K562 (cell line): Measurements from ENCODE around the gene DCP1B. TPM values are rescaled to one million over a fixed set of nuclear protein-coding genes. Genes with fewer than 3 reads are reported as not detected.

Experiments used
- ATAC-seq: fragments of 200-7000 bp; cut with Tn5 transposase; 3 replicates; pipeline ENCODE4 v1.9.1; 2020; ENCODE audit warnings: moderate library complexity
- BruUV-seq: library from RNA; stranded (reverse); fragments of 400-500 nt; replicated peaks from 2 replicates; lab custom pipeline; 2021; lab: Mats Ljungman, UMichigan
- CTCF ChIA-PET: fragments of 300-600 bp; formaldehyde crosslinking; extraction: SDS; loops from one replicate; lab custom pipeline; 2021; ENCODE audit warnings: low intra/inter-chr PET ratio; lab: Yijun Ruan, JAX
- POLR2A ChIA-PET: fragments of 300-600, 350-650 bp; sonication (Branson Sonifier 250); formaldehyde crosslinking; extraction: SDS; loops from one replicate; lab custom pipeline; 2021; ENCODE audit warnings: antibody characterized with exemption, inconsistent platforms; lab: Yijun Ruan, JAX
- DNase-seq, 4 experiments: peaks; one replicate each; pipeline versions ENCODE4 v3.0.0 to v3.0.0-alpha.2; 2011 to 2018; ENCODE audit warnings: low spot score in 3 of 4, mixed read lengths in 3 of 4; ENCODE audit errors: extremely low read depth in 1 of 4
- FAIRE-seq: peaks from 2 replicates; lab custom pipeline; 2011; peaks lifted over from hg19 to GRCh38; lab: Jason Lieb, UNC
- H2AFZ ChIP-seq: 2 replicates; pipeline ENCODE4 v1.6.0; 2011; ENCODE audit warnings: low read depth, low read length, control low read depth, inconsistent platforms
- H3K27ac ChIP-seq: fragments of 200-600 bp; 3 replicates; pipeline ENCODE4 v1.8.0; 2011; ENCODE audit warnings: low read depth, mild to moderate bottlenecking, control low read depth, inconsistent platforms, low read length, moderate library complexity, mixed read lengths; ENCODE audit errors: extremely low read depth
- H3K27me3 ChIP-seq, 2 experiments: fragments of 300-600 bp in 1 of 2; 2 replicates in 1 of 2; 3 replicates in 1 of 2; pipeline versions ENCODE4 v1.6.0 to v1.8.0; 2011; ENCODE audit warnings: inconsistent platforms in 2 of 2, low read length in 2 of 2, mild to moderate bottlenecking in 1 of 2, mixed read lengths in 1 of 2, moderate library complexity in 1 of 2; ENCODE audit not compliant: control insufficient read depth in 2 of 2, insufficient read depth in 2 of 2
- H3K36me3 ChIP-seq: fragments of 300-600 bp; 3 replicates; pipeline ENCODE4 v1.8.0; 2011; ENCODE audit warnings: mild to moderate bottlenecking, low read length, inconsistent platforms; ENCODE audit not compliant: control insufficient read depth, insufficient read depth
- H3K4me1 ChIP-seq, 2 experiments: fragments of 200-600 bp in 1 of 2; replicated peaks in 1 of 2; 2 replicates in 1 of 2; 3 replicates in 1 of 2; pipeline versions ENCODE4 v1.5.1 to v1.8.0; 2011; ENCODE audit warnings: inconsistent platforms in 2 of 2, low read length in 2 of 2, mild to moderate bottlenecking in 1 of 2, mixed read lengths in 1 of 2, moderate library complexity in 1 of 2; ENCODE audit not compliant: control insufficient read depth in 2 of 2, insufficient read depth in 2 of 2
- H3K4me2 ChIP-seq: 2 replicates; pipeline ENCODE4 v1.6.1; 2011; ENCODE audit warnings: low read length, control low read depth, inconsistent platforms, mixed read lengths; ENCODE audit not compliant: insufficient read depth
- H3K4me3 ChIP-seq: fragments of 200-600 bp; sonication (generic), shearing (Covaris generic); 2 replicates; pipeline ENCODE4 v1.5.1; 2016; ENCODE audit warnings: control low read depth, inconsistent platforms
- H3K79me2 ChIP-seq: fragments of 200-600 bp; 3 replicates; pipeline ENCODE4 v1.8.0; 2011; ENCODE audit warnings: low read length, inconsistent platforms; ENCODE audit not compliant: control insufficient read depth, insufficient read depth
- H3K9ac ChIP-seq, 2 experiments: 2 replicates each; pipeline versions ENCODE4 v1.6.0 to v1.6.1; 2011; ENCODE audit warnings: low read depth in 2 of 2, low read length in 2 of 2, control low read depth in 1 of 2, inconsistent platforms in 1 of 2, mild to moderate bottlenecking in 1 of 2, mixed read lengths in 1 of 2; ENCODE audit not compliant: insufficient read depth in 1 of 2
- H3K9me1 ChIP-seq: one replicate; pipeline ENCODE4 v1.6.0; 2011; ENCODE audit warnings: inconsistent platforms, mild to moderate bottlenecking, low read length, moderate library complexity; ENCODE audit not compliant: control insufficient read depth, insufficient read depth
- H3K9me3 ChIP-seq: replicated peaks from 2 replicates; pipeline ENCODE4 v1.5.1; 2011; ENCODE audit warnings: low read depth, low read length, inconsistent platforms; ENCODE audit not compliant: control insufficient read depth, insufficient read depth
- H4K20me1 ChIP-seq: replicated peaks from 2 replicates; pipeline ENCODE4 v1.6.1; 2011; ENCODE audit warnings: low read length, inconsistent platforms, mixed read lengths; ENCODE audit not compliant: control insufficient read depth, insufficient read depth
- ARNT ChIP-seq, 2 experiments: fragments of 450-650 bp; IDR thresholded peaks; 2 replicates each; pipeline ENCODE4 v1.6.1; 2016; ENCODE audit warnings: mild to moderate bottlenecking in 1 of 2
- CBX5 ChIP-seq: IDR thresholded peaks from 2 replicates; pipeline ENCODE4 v1.6.1; 2014; ENCODE audit warnings: low read depth, borderline replicate concordance
- E2F5 ChIP-seq: sonication (generic); formaldehyde crosslinking; IDR thresholded peaks from 2 replicates; pipeline ENCODE4 v1.8.0; 2022; ENCODE audit warnings: mild to moderate bottlenecking, missing genetic modification reagents
- IRF9 ChIP-seq: fragments of 450-650 bp; IDR thresholded peaks from 2 replicates; pipeline ENCODE4 v1.6.1; 2016; ENCODE audit warnings: missing biosample characterization, missing genetic modification characterization
- NR3C1 ChIP-seq: sonication (generic); formaldehyde crosslinking; IDR thresholded peaks from 2 replicates; pipeline ENCODE4 v1.8.1; 2022; ENCODE audit warnings: missing genetic modification reagents
- NUFIP1 ChIP-seq: fragments of 450-650 bp; IDR thresholded peaks from 2 replicates; pipeline ENCODE4 v1.6.1; 2018; ENCODE audit not compliant: partially characterized antibody
- PATZ1 ChIP-seq: fragments of 250-450 bp; sonication (Bioruptor Pico); IDR thresholded peaks from 2 replicates; pipeline ENCODE4 v1.5.0; 2020; ENCODE audit warnings: mild to moderate bottlenecking, borderline replicate concordance
- PHF8 ChIP-seq: fragments of 200-600 bp; sonication (generic); IDR thresholded peaks from 2 replicates; pipeline ENCODE4 v1.6.1; 2012; ENCODE audit warnings: mixed run types, mild to moderate bottlenecking, inconsistent platforms, low read length, moderate library complexity, borderline replicate concordance
- PYGO2 ChIP-seq: fragments of 450-650 bp; IDR thresholded peaks from 2 replicates; pipeline ENCODE4 v1.6.1; 2016; ENCODE audit warnings: mild to moderate bottlenecking, missing genetic modification characterization, moderate library complexity, missing compliant biosample characterization
- ZKSCAN8 ChIP-seq: fragments of 200-800 bp; sonication (Bioruptor generic); IDR thresholded peaks from 2 replicates; pipeline ENCODE4 v1.6.1; 2016; ENCODE audit warnings: missing genetic modification characterization, missing compliant biosample characterization
- WGBS: fragments of 100-300 bp; shearing (Covaris generic); methylation state at CpG from one replicate; pipeline ENCODE4 v1.1.6; 2016; ENCODE audit warnings: low coverage, mixed read lengths; ENCODE audit not compliant: insufficient coverage; ENCODE audit errors: missing lambda C conversion rate; 5-methylcytosine and 5-hydroxymethylcytosine counted together
- in situ Hi-C: fragments of 300-500 bp; cut with MboI; formaldehyde crosslinking; loops from 4 replicates; pipeline ENCODE4 v1.15.0; 2018; ENCODE audit warnings: inconsistent platforms, mixed read lengths
- intact Hi-C: fragments of 100-400 bp; cut with micrococcal nuclease; formaldehyde crosslinking; loops from 2 replicates; pipeline ENCODE4 v1.14.2; 2022
- polyA plus RNA-seq, 8 experiments: library from polyadenylated mRNA; depleted of rRNA in 4 of 8; stranded (reverse) in 5 of 8; unstranded in 3 of 8; fragments of >200 nt; fragmentation: Nextera tagmentation in 2 of 8; fragmentation: Illumina TruSeq in 1 of 8; extraction: Ambion mirVana in 2 of 8; extraction: Trizol in 1 of 8; gene quantifications; 2 replicates each; pipeline versions ENCODE4 v1.2.1 to v1.2.3, GENCODE V29; 2011 to 2014; ENCODE audit warnings: inconsistent platforms in 1 of 8, missing spikeins in 1 of 8
- total RNA-seq, 7 experiments: library from RNA; depleted of rRNA in 6 of 7; stranded (reverse); fragments of >200 nt in 6 of 7; fragmentation: Illumina TruSeq in 2 of 7; extraction: Trizol in 2 of 7; gene quantifications; 2 replicates each; pipeline versions ENCODE4 v1.2.1 to v1.2.3, GENCODE V29; 2011 to 2021; ENCODE audit warnings: low replicate concordance in 1 of 7
- TF ChIP-seq, protein P1 (sequence below): fragments of 450-650 bp; formaldehyde crosslinking; IDR thresholded peaks from 2 replicates; pipeline ENCODE4 v1.4.0; 2022; ENCODE audit warnings: mild to moderate bottlenecking, moderate library complexity
- TF ChIP-seq, protein P2 (sequence below): fragments of 250-450 bp; sonication (Bioruptor Pico); IDR thresholded peaks from 2 replicates; pipeline ENCODE4 v1.8.0; 2022; ENCODE audit warnings: moderate library complexity, mild to moderate bottlenecking, inconsistent platforms
- TF ChIP-seq, protein P3 (sequence below), 2 experiments: fragments of 250-450 bp in 1 of 2; fragments of 450-650 bp in 1 of 2; sonication (Bioruptor Pico) in 1 of 2; IDR thresholded peaks; 2 replicates each; pipeline versions ENCODE4 v1.6.1 to v1.8.0; 2016 to 2021; ENCODE audit warnings: mild to moderate bottlenecking in 2 of 2, moderate library complexity in 2 of 2, missing compliant biosample characterization in 1 of 2, missing genetic modification characterization in 1 of 2

Gene DCP1B
- total and polyA plus RNA-seq, 9 of the 15 experiments (the other 6 are each of a cell fraction or from before 2014, with no cell fraction given): 0.83 to 7.3 (median 3.4) TPM

GRCh38 chr12:2011643-2012607, 7.7 kb upstream of the DCP1B start:
- POLR2A ChIA-PET: no interaction called here
- BruUV-seq: no TSS peak
- FAIRE-seq: no peak
- Histone ChIP-seq H3K9me1 (no peaks in the 10 kb centered on the region), H3K27ac (no peak overlapping the region), H3K27me3 (peaks cover 0 to 4% of the 10 kb centered on the region in 2 experiments; a peak in 2 of 5 replicates), H4K20me1 (no peaks in the 10 kb centered on the region), H2AFZ (no peak overlapping the region), H3K36me3 (no peaks in the 10 kb centered on the region), H3K9me3 (no peaks in the 10 kb centered on the region), H3K79me2 (no peaks in the 10 kb centered on the region), H3K4me1 (no peaks in the 10 kb centered on the region), H3K4me2 (no peak overlapping the region), H3K9ac (no peak overlapping the region), H3K4me3 (no peak overlapping the region)
- intact Hi-C loops: no loop called here
- ATAC-seq: no peak
- DNase-seq: no peak
- 1% methylated on average over 7 of the region's 7 CpGs for WGBS
- CTCF ChIA-PET: no interaction called here
- TF ChIP-seq NR3C1 (CRISPR knock-in tag): no peak
- TF ChIP-seq, protein P1, sequence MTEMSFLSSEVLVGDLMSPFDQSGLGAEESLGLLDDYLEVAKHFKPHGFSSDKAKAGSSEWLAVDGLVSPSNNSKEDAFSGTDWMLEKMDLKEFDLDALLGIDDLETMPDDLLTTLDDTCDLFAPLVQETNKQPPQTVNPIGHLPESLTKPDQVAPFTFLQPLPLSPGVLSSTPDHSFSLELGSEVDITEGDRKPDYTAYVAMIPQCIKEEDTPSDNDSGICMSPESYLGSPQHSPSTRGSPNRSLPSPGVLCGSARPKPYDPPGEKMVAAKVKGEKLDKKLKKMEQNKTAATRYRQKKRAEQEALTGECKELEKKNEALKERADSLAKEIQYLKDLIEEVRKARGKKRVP: no peak
- TF ChIP-seq PHF8: no peak
- no peak for TF ChIP-seq NUFIP1
- TF ChIP-seq PYGO2 (tag): no peak
- TF ChIP-seq ARNT (IDR thresholded peaks at IDR 0.05): no peak
- TF ChIP-seq, protein P2, sequence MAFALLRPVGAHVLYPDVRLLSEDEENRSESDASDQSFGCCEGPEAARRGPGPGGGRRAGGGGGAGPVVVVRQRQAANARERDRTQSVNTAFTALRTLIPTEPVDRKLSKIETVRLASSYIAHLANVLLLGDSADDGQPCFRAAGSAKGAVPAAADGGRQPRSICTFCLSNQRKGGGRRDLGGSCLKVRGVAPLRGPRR (CRISPR knock-in tag): no peak
- TF ChIP-seq E2F5 (CRISPR knock-in tag): no peak
- no peak for TF ChIP-seq ZKSCAN8 (CRISPR knock-in tag)
- TF ChIP-seq CBX5: no peak
- TF ChIP-seq IRF9: no peak
- TF ChIP-seq PATZ1 (CRISPR knock-in tag): no peak
- TF ChIP-seq, protein P3, sequence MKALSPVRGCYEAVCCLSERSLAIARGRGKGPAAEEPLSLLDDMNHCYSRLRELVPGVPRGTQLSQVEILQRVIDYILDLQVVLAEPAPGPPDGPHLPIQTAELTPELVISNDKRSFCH (CRISPR knock-in tag; IDR thresholded peaks at IDR 0.05): no peak
- TF ChIP-seq, protein P3 (tag; IDR thresholded peaks at IDR 0.05): no peak
- in situ Hi-C loops: no loop called here
